Measurements from ENCODE around the gene EHD4.
A peak's percentile ranks its signal among the peaks of the same experiment; 100 is the strongest.

The EHD4 gene

GRCh38 chr15:41979493-41980266 lies 7.3 kb upstream of the EHD4 start:
- DNase-seq, result no peak

- DNase-seq, result no peak
Observed at GRCh38 chr15:41978534-41978933, 6.2 kb upstream of the EHD4 start.

GRCh38 chr15:41977757-41978383 lies 5.5 kb upstream of the EHD4 start:
- DNase-seq, result no peak

- DNase-seq, result no peak
Observed at GRCh38 chr15:41975669-41976068, 3.3 kb upstream of the EHD4 start.

- no peak for DNase-seq
Observed at GRCh38 chr15:41974041-41974440, 1.7 kb upstream of the EHD4 start.

- peak in 1 of 2 experiments; percentile 45 for DNase-seq
Observed at GRCh38 chr15:41971895-41972252, 483 bp downstream of the EHD4 start.

- peak; percentile 58 to 77 for DNase-seq
Observed at GRCh38 chr15:41971089-41971894, 1.1 kb downstream of the EHD4 start.

- no peak for DNase-seq
Observed at GRCh38 chr15:41970456-41970855, 1.9 kb downstream of the EHD4 start.

- DNase-seq, result no peak
Observed at GRCh38 chr15:41969851-41970431, 2.4 kb downstream of the EHD4 start.

- DNase-seq, result no peak
Observed at GRCh38 chr15:41968701-41969100, 3.7 kb downstream of the EHD4 start.

GRCh38 chr15:41967506-41968206 lies 4.7 kb downstream of the EHD4 start:
- peak; percentile 92 to 96 for DNase-seq

GRCh38 chr15:41966920-41967465 lies 5.4 kb downstream of the EHD4 start:
- DNase-seq, result no peak

- DNase-seq, result no peak
Observed at GRCh38 chr15:41966414-41966812, 5.9 kb downstream of the EHD4 start.

GRCh38 chr15:41965441-41966413 lies 6.6 kb downstream of the EHD4 start:
- peak; percentile 97 to 98 for DNase-seq

- DNase-seq, result no peak
Observed at GRCh38 chr15:41961595-41962202, 10.7 kb downstream of the EHD4 start.

GRCh38 chr15:41961001-41961518 lies 11.3 kb downstream of the EHD4 start:
- DNase-seq, result no peak

- DNase-seq, result no peak
Observed at GRCh38 chr15:41958002-41958420, 14.3 kb downstream of the EHD4 start.

GRCh38 chr15:41957021-41957897 lies 15.1 kb downstream of the EHD4 start:
- DNase-seq, result no peak

- peak in 1 of 2 experiments; percentile 52 for DNase-seq
Observed at GRCh38 chr15:41955807-41956525, 16.4 kb downstream of the EHD4 start.

Measured in NCI-H524 (cell line).